Keratinocyte (primary cell): ENCODE measurements around the gene CACNA2D4. TPM values are rescaled to one million over a fixed set of nuclear protein-coding genes. Genes with fewer than 3 reads are reported as not detected.

Experiments used
- DNase-seq: peaks from one replicate; pipeline ENCODE4 v3.0.0-alpha.2; 2011; ENCODE audit warnings: low read depth, missing footprints, low spot score
- FAIRE-seq: peaks from 2 replicates; lab custom pipeline; 2011; peaks lifted over from hg19 to GRCh38; lab: Jason Lieb, UNC
- H2AFZ ChIP-seq: 2 replicates; pipeline ENCODE4 v1.6.0; 2012; ENCODE audit warnings: low read length, control low read depth, inconsistent platforms; ENCODE audit not compliant: control insufficient read depth
- H3K27ac ChIP-seq: 2 replicates; pipeline ENCODE4 v1.5.1; 2011; ENCODE audit warnings: low read length; ENCODE audit not compliant: control insufficient read depth, insufficient read depth
- H3K27me3 ChIP-seq: 3 replicates; pipeline ENCODE4 v1.6.0; 2011; ENCODE audit warnings: low read length; ENCODE audit not compliant: control insufficient read depth, insufficient read depth; ENCODE audit errors: extremely low read depth
- H3K36me3 ChIP-seq, 2 experiments: 2 replicates in 1 of 2; 3 replicates in 1 of 2; pipeline ENCODE4 v1.5.1; 2011; ENCODE audit warnings: low read length in 2 of 2, mild to moderate bottlenecking in 1 of 2; ENCODE audit not compliant: control insufficient read depth in 2 of 2, insufficient read depth in 2 of 2; ENCODE audit errors: extremely low read depth in 1 of 2
- H3K4me1 ChIP-seq: 3 replicates; pipeline ENCODE4 v1.5.1; 2011; ENCODE audit warnings: low read length; ENCODE audit not compliant: control insufficient read depth, insufficient read depth; ENCODE audit errors: extremely low read depth
- H3K4me2 ChIP-seq: 3 replicates; pipeline ENCODE4 v1.6.0; 2011; ENCODE audit warnings: low read depth, low read length; ENCODE audit not compliant: control insufficient read depth, insufficient read depth; ENCODE audit errors: extremely low read depth
- H3K4me3 ChIP-seq, 3 experiments: fragments of 200-600 bp in 1 of 3; sonication (generic) in 1 of 3; 2 replicates in 2 of 3; 3 replicates in 1 of 3; pipeline ENCODE4 v1.5.1; 2011 to 2016; ENCODE audit warnings: low read length in 3 of 3, mild to moderate bottlenecking in 3 of 3, control low read depth in 2 of 3, inconsistent platforms in 1 of 3, low read depth in 1 of 3, mixed read lengths in 1 of 3, mixed run types in 1 of 3, moderate library complexity in 1 of 3; ENCODE audit not compliant: control insufficient read depth in 2 of 3, insufficient read depth in 2 of 3; ENCODE audit errors: extremely low read depth in 1 of 3
- H3K79me2 ChIP-seq: 2 replicates; pipeline ENCODE4 v1.6.0; 2012; ENCODE audit warnings: low read length; ENCODE audit not compliant: control insufficient read depth, insufficient read depth
- H3K9ac ChIP-seq: 3 replicates; pipeline ENCODE4 v1.6.0; 2011; ENCODE audit warnings: low read length; ENCODE audit not compliant: control insufficient read depth, insufficient read depth; ENCODE audit errors: extremely low read depth
- H3K9me1 ChIP-seq: 3 replicates; pipeline ENCODE4 v1.6.0; 2011; ENCODE audit warnings: low read length; ENCODE audit not compliant: control insufficient read depth, insufficient read depth; ENCODE audit errors: extremely low read depth
- H3K9me3 ChIP-seq: 2 replicates; pipeline ENCODE4 v1.5.1; 2012; ENCODE audit warnings: low read depth, low read length; ENCODE audit not compliant: control insufficient read depth
- H4K20me1 ChIP-seq: 3 replicates; pipeline ENCODE4 v1.6.0; 2011; ENCODE audit warnings: low read length; ENCODE audit not compliant: control insufficient read depth, insufficient read depth; ENCODE audit errors: extremely low read depth
- EZH2 ChIP-seq: IDR thresholded peaks from one replicate; pipeline ENCODE4 v1.6.1; 2012; ENCODE audit warnings: inconsistent platforms, mild to moderate bottlenecking, low read length, moderate library complexity
- dilution Hi-C: fragments of 300-500 bp; cut with MboI; formaldehyde crosslinking; loops from one replicate; pipeline ENCODE4 v1.7.0; 2020; ENCODE audit warnings: low sequenced_read_pairs; ENCODE audit not compliant: extremely low pct_ligation_motif_present
- polyA plus RNA-seq, 5 experiments: library from polyadenylated mRNA; depleted of rRNA in 3 of 5; stranded (reverse) in 3 of 5; stranded (forward) in 1 of 5; unstranded in 1 of 5; fragments of >200 nt; gene quantifications; 1 replicate in 1 of 5; 2 replicates in 3 of 5; 3 replicates in 1 of 5; pipeline versions ENCODE4 v1.2.1 to v1.2.3, GENCODE V29; 2011 to 2012; ENCODE audit warnings: missing spikeins in 2 of 5, low read depth in 1 of 5, low replicate concordance in 1 of 5
- TF ChIP-seq, protein P1 (sequence below), 3 experiments: IDR thresholded peaks in 1 of 3; conservative IDR thresholded peaks in 1 of 3; optimal IDR thresholded peaks in 1 of 3; 2 replicates in 2 of 3; 3 replicates in 1 of 3; pipeline versions ENCODE3 to v1.5.1; 2011; ENCODE audit warnings: low read length in 3 of 3, mild to moderate bottlenecking in 3 of 3, moderate library complexity in 2 of 3, control low read depth in 1 of 3, inconsistent platforms in 1 of 3; ENCODE audit not compliant: insufficient read depth in 2 of 3; ENCODE audit errors: extremely low read depth in 1 of 3

Gene CACNA2D4
- polyA plus RNA-seq, 1 donor (not counting 4 experiments of a cell fraction or from before 2014, with no cell fraction given) = 0.09 TPM

DNA sequence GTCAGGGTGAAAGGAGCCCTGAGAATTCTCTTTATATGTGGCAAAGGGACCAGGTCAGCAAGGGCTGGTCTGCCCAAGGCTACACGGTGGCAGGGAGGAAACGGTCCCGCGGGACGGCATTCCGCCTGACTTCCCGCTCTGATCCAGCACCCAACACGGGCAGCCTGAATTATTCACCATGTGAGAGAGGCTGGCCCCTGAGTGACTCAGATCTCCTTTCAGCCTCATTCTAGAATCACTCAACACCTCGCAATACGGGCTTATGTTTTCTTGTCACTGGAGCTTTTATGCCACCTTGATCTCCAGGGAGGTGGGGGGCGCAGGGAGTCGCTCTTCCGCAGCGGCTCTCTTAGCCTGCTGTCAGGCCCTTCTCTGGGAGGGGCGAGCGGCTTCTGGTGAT, 89.6 kb downstream of the CACNA2D4 start:
- Histone ChIP-seq H3K4me2 (no peak overlapping the region), H3K27ac (no peak overlapping the region), H3K4me3 (no peak overlapping the region), H3K9me1 (no peaks in the 10 kb centered on the region), H3K4me1 (no peaks in the 10 kb centered on the region), H3K27me3 (peaks cover 34% of the 10 kb centered on the region), H3K36me3 (no peaks in the 10 kb centered on the region), H2AFZ (no peak overlapping the region), H4K20me1 (no peaks in the 10 kb centered on the region), H3K9me3 (no peaks in the 10 kb centered on the region), H3K79me2 (no peaks in the 10 kb centered on the region), H3K9ac (no peak overlapping the region)
- DNase-seq (no peak), FAIRE-seq (no peak)
- TF ChIP-seq, protein P1, sequence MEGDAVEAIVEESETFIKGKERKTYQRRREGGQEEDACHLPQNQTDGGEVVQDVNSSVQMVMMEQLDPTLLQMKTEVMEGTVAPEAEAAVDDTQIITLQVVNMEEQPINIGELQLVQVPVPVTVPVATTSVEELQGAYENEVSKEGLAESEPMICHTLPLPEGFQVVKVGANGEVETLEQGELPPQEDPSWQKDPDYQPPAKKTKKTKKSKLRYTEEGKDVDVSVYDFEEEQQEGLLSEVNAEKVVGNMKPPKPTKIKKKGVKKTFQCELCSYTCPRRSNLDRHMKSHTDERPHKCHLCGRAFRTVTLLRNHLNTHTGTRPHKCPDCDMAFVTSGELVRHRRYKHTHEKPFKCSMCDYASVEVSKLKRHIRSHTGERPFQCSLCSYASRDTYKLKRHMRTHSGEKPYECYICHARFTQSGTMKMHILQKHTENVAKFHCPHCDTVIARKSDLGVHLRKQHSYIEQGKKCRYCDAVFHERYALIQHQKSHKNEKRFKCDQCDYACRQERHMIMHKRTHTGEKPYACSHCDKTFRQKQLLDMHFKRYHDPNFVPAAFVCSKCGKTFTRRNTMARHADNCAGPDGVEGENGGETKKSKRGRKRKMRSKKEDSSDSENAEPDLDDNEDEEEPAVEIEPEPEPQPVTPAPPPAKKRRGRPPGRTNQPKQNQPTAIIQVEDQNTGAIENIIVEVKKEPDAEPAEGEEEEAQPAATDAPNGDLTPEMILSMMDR (optimal IDR thresholded peaks at IDR 0.05 in 1 of 3, IDR thresholded peaks at IDR 0.05 in 1 of 3, conservative IDR thresholded peaks at IDR 0.05 in 1 of 3; ENCODE audit: extremely low read depth in 1 of 3, insufficient read depth in 2 of 3, low read length in 3 of 3) = no peak
- no peak for TF ChIP-seq EZH2
- dilution Hi-C loops = no loop called here

DNA sequence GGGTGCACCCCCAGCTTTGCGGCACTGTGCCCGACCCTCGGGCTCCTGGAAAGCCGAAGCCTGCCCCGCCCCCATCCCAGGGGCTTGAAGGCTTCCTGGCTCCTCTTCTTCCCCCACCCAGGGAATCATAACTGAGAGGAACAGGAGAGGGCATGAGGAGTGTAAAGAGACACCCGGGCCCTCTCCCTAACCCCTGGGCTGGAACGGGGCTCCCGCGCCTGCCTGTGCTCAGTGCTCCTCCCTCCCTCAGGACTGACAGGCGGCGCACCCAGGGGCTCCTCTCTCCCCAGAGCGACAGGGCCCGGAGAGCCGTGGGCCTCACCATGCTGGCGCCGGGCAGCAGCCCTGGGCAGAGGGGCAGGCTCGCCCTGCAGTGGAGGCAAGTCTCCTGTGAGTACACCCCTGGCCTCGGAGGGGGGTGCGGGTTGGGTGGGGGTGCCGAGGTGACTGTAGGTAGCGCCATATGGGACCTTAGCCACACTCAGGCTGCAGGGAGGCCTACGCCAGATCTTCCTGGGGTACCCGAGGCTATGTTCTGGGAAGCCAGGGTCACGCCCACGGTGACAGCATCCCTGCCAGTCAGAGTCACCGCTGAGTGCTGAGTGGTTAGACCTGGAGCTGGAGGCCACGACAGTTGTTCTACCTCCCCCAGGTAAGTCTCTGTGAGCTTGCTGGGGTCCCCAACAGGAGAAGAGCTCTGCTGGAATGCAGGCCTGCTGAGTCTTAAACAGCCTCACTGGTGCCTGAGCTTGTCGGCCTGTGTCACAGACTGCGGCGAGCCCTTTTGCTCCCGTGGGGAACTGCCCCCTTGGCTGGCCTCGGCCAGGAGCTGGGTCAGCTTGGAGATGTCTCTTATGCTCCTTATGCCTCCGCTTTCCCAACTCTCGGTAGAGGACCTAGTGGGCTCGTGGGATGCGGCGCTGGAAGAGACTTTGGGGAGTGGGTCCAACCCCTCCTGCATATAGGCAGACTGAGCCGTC, 90.3 kb downstream of the CACNA2D4 start:
- DNase-seq (no peak), FAIRE-seq (no peak)
- Histone ChIP-seq H4K20me1 (no peaks in the 10 kb centered on the region), H3K4me2 (no peak overlapping the region), H3K27me3 (peaks cover 34% of the 10 kb centered on the region), H3K4me1 (no peaks in the 10 kb centered on the region), H3K27ac (no peak overlapping the region), H3K4me3 (no peak overlapping the region), H3K9ac (no peak overlapping the region), H3K9me3 (no peaks in the 10 kb centered on the region), H3K9me1 (no peaks in the 10 kb centered on the region), H3K79me2 (no peaks in the 10 kb centered on the region), H3K36me3 (no peaks in the 10 kb centered on the region), H2AFZ (no peak overlapping the region)
- no peak for TF ChIP-seq EZH2
- TF ChIP-seq, protein P1 (optimal IDR thresholded peaks at IDR 0.05 in 1 of 3, IDR thresholded peaks at IDR 0.05 in 1 of 3, conservative IDR thresholded peaks at IDR 0.05 in 1 of 3; ENCODE audit: extremely low read depth in 1 of 3, insufficient read depth in 2 of 3, low read length in 3 of 3) = no peak
- dilution Hi-C loops = no loop called here
